MM.1S (cell line): ENCODE results near the gene CSKMT.

Experiments
- DNase-seq: peaks from one replicate; pipeline ENCODE4 v3.0.0-alpha.2; 2015
- H2AFZ ChIP-seq: fragments of 300-600 bp; sonication (generic); 2 replicates; pipeline ENCODE4 v1.6.0; 2016; ENCODE audit warnings: antibody characterized with exemption, low read length
- H3F3A ChIP-seq: fragments of 300-600 bp; sonication (generic); 2 replicates; pipeline ENCODE4 v1.6.1; 2016; ENCODE audit warnings: mild to moderate bottlenecking, antibody characterized with exemption, low read length, moderate library complexity, mixed read lengths; ENCODE audit not compliant: insufficient read depth
- H3K27ac ChIP-seq: fragments of 300-600 bp; sonication (generic); 2 replicates; pipeline ENCODE4 v1.5.1; 2016; ENCODE audit warnings: mild to moderate bottlenecking, low read length
- H3K27me3 ChIP-seq: fragments of 300-600 bp; sonication (generic); replicated peaks from 2 replicates; pipeline ENCODE4 v1.6.0; 2016; ENCODE audit warnings: low read length; ENCODE audit not compliant: insufficient read depth
- H3K36me3 ChIP-seq: fragments of 300-600 bp; sonication (generic); replicated peaks from 2 replicates; pipeline ENCODE4 v1.6.1; 2016; ENCODE audit warnings: mild to moderate bottlenecking, low read length, mixed read lengths; ENCODE audit not compliant: insufficient read depth
- H3K4me1 ChIP-seq: fragments of 300-600 bp; sonication (generic); 2 replicates; pipeline ENCODE4 v1.6.1; 2016; ENCODE audit warnings: low read length, mixed read lengths
- H3K4me2 ChIP-seq: fragments of 300-600 bp; sonication (generic); 2 replicates; pipeline ENCODE4 v1.6.0; 2016; ENCODE audit warnings: low read depth, low read length
- H3K4me3 ChIP-seq: fragments of 300-600 bp; sonication (generic); 2 replicates; pipeline ENCODE4 v1.5.1; 2016; ENCODE audit warnings: low read length, mixed read lengths
- H3K79me2 ChIP-seq: fragments of 300-600 bp; sonication (generic); 2 replicates; pipeline ENCODE4 v1.6.1; 2016; ENCODE audit warnings: mixed run types, low read length, mixed read lengths
- H3K9ac ChIP-seq: fragments of 300-600 bp; sonication (generic); 2 replicates; pipeline ENCODE4 v1.6.1; 2016; ENCODE audit warnings: low read length, mixed read lengths
- H3K9me2 ChIP-seq: fragments of 300-600 bp; sonication (generic); replicated peaks from 2 replicates; pipeline ENCODE4 v1.6.1; 2016; ENCODE audit warnings: mild to moderate bottlenecking, low read length, mixed read lengths; ENCODE audit not compliant: insufficient read depth
- H3K9me3 ChIP-seq: fragments of 300-600 bp; sonication (generic); replicated peaks from 2 replicates; pipeline ENCODE4 v1.6.1; 2016; ENCODE audit warnings: mild to moderate bottlenecking, low read length, mixed read lengths; ENCODE audit not compliant: insufficient read depth
- H4K20me1 ChIP-seq: fragments of 300-600 bp; sonication (generic); 2 replicates; pipeline ENCODE4 v1.6.1; 2016; ENCODE audit warnings: mild to moderate bottlenecking, low read length, moderate library complexity, mixed read lengths; ENCODE audit not compliant: insufficient read depth
- EZH2 ChIP-seq: fragments of 300-600 bp; sonication (generic); optimal IDR thresholded peaks from 2 replicates; pipeline ENCODE3; 2017; ENCODE audit warnings: low read depth, mild to moderate bottlenecking, antibody characterized with exemption, low read length, mixed read lengths
- EZH2phosphoT487 ChIP-seq: fragments of 300-600 bp; sonication (generic); IDR thresholded peaks from 2 replicates; pipeline ENCODE4 v1.6.1; 2018; ENCODE audit warnings: antibody characterized with exemption, low read length
- TF ChIP-seq, protein P1 (sequence below): fragments of 300-600 bp; sonication (generic); IDR thresholded peaks from 2 replicates; pipeline ENCODE4 v1.5.1; 2016; ENCODE audit warnings: antibody characterized with exemption, low read length, mixed read lengths

Gene CSKMT

DNA sequence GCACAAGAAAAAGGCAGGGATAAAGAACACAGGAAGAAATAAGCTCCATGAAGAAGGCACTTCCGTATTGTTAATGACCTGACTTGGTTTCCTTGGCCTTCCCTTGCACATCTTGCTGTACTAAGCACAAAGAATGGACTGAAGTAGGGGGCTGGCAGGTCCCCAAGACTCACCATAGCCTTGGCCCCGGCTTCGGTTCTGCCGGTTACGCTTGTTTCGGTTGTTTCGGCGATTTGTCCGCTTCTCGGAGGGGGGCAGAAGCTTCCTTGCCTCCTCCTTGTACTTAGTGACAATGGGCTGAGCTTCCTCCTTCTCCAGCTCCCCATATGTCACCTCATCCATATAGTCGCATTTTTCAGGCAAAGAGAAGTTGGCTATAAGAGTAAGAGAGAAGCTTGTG is 51.7 kb downstream of the CSKMT start:
- Histone ChIP-seq H2AFZ (no peak overlapping the region), H3K9ac (no peak overlapping the region), H3K27me3 (no peaks in the 10 kb centered on the region), H3K27ac (peak overlapping the region; percentile 6; the same call in 1 of the 2 replicates), H3K9me2 (no peaks in the 10 kb centered on the region), H3K4me2 (no peak overlapping the region), H3K36me3 (peaks cover 32% of the 10 kb centered on the region), H3K79me2 (peaks cover 87% of the 10 kb centered on the region), H4K20me1 (no peaks in the 10 kb centered on the region), H3K4me1 (peaks cover 55% of the 10 kb centered on the region), H3K9me3 (no peaks in the 10 kb centered on the region), H3K4me3 (no peak overlapping the region), H3F3A (peaks cover 68% of the 10 kb centered on the region)
- TF ChIP-seq EZH2phosphoT487 (no peak), EZH2 (no peak)
- TF ChIP-seq, protein P1, sequence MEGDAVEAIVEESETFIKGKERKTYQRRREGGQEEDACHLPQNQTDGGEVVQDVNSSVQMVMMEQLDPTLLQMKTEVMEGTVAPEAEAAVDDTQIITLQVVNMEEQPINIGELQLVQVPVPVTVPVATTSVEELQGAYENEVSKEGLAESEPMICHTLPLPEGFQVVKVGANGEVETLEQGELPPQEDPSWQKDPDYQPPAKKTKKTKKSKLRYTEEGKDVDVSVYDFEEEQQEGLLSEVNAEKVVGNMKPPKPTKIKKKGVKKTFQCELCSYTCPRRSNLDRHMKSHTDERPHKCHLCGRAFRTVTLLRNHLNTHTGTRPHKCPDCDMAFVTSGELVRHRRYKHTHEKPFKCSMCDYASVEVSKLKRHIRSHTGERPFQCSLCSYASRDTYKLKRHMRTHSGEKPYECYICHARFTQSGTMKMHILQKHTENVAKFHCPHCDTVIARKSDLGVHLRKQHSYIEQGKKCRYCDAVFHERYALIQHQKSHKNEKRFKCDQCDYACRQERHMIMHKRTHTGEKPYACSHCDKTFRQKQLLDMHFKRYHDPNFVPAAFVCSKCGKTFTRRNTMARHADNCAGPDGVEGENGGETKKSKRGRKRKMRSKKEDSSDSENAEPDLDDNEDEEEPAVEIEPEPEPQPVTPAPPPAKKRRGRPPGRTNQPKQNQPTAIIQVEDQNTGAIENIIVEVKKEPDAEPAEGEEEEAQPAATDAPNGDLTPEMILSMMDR: no peak
- no peak for DNase-seq
